Measurements from ENCODE around the gene STRADA.

Gene STRADA

DNA sequence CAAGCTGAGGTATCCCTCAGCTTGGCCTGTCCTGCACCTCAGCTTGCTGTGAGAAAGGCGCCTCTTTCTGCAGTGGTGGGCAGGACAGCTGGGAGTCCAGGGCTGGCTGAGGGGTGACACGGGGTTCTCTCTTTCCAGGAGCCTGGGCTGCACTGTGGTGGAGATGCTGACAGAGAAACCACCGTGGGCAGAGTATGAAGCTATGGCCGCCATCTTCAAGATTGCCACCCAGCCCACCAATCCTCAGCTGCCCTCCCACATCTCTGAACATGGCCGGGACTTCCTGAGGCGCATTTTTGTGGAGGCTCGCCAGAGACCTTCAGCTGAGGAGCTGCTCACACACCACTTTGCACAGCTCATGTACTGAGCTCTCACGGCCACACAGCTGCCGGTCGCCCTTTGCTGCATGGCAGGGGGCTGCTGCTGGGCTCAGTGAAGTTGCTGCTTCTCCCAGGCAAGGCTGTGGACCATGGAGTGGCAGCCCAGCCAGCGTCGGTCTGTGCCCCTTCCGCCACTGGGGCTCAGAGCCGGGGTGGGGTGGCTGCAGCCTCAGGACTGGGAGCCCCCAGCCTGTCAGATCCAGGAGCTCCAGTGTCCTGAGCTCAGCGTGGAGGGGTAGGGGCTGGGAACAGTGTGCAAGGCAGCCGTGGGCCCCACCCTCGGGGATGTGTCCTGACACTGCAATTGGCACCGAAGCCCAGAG is 48.0 kb downstream of the STRADA start:
- DNase-seq: no peak
- in situ Hi-C loops (cut with MboI; ENCODE audit: low pct_unique_long_range_greater_than_20kb, low sequenced_read_pairs): no loop called here

- in situ Hi-C loops (cut with MboI; ENCODE audit: low pct_unique_long_range_greater_than_20kb, low sequenced_read_pairs): no loop called here
- no peak for DNase-seq
These were observed 49.3 kb downstream of the STRADA start for GRCh38 chr17:63692195-63692816.

- in situ Hi-C loops (cut with MboI; ENCODE audit: low pct_unique_long_range_greater_than_20kb, low sequenced_read_pairs): no loop called here
- DNase-seq: no peak
These were observed 52.1 kb downstream of the STRADA start for GRCh38 chr17:63689479-63689878.

DNA sequence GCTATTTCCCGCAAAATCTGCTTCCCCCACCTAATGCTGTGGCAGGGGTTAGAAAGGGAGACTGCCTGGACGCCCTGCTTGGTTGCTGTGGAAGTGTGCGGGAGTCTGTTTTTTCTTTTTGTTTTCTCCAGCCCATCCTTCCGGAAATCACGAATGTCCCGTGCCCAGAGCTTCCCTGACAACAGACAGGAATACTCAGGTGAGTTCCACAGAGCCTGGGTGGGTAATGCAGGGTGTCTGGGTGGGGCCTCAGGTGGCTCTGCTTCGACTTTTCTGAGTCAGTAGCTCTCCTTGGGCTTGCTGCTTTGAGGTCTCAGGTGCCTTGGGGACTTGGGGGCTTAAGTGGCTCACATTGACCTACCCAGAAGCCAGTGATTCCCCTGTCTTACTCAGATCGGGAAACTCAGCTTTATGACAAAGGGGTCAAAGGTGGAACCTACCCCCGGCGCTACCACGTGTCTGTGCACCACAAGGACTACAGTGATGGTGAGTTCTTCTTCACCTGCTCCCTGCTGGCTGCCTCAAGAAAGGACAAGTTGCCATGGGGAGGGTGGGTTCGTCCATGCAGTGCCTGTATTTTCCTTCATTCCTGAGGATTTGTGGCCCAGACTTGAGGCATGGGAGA is 53.1 kb downstream of the STRADA start:
- in situ Hi-C loops (cut with MboI; ENCODE audit: low pct_unique_long_range_greater_than_20kb, low sequenced_read_pairs): no loop called here
- DNase-seq: no peak

DNA sequence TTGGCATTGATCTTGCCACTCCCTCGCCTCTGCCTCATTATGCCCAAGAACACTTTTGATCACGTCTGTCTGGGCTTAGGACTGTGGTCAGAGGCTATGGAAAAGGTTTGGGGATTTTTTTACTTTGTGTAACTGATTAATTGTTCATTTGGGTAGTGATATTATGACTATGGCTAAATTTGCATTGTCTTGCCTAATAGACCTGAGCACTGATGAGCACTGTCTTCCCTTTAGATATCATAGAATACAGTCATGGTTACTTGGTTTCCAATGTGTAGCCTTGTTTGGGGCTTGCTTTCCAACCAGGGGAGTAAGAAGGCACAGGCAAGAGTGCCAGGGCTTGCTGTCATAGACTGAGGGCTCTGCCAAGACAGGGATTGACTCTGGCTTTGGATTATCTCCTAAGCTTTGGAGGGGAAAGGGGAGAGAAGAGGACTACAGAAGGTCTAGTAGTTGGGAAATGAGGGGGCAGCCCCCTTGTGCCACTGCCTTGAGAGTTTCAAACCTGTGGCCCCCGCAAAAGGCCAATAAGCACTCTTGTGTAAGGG is 55.4 kb downstream of the STRADA start:
- DNase-seq: no peak

DNA sequence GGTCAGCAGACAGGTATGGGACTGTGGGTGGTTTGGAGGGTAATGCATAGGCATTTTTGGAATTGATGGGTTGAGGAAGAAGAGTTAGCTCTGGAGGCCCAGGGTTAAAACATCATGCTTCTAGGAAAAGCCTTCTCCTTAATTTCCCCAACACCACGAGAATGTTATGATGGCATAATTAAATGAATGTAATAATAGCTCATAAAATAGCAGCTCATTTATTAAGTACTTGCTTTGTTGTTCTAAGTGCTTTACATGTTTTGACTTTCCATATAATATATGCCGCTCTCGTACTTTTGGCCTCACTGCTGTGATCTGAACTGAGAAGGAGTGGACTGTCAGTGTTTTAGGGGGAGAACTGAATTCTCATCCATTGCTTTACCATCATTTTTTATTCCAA is 56.0 kb downstream of the STRADA start:
- in situ Hi-C loops (cut with MboI; ENCODE audit: low pct_unique_long_range_greater_than_20kb, low sequenced_read_pairs): no loop called here

More for the DNA sequence above, 55.4 kb downstream of the STRADA start:
- in situ Hi-C loops (cut with MboI; ENCODE audit: low pct_unique_long_range_greater_than_20kb, low sequenced_read_pairs): no loop called here

DNA sequence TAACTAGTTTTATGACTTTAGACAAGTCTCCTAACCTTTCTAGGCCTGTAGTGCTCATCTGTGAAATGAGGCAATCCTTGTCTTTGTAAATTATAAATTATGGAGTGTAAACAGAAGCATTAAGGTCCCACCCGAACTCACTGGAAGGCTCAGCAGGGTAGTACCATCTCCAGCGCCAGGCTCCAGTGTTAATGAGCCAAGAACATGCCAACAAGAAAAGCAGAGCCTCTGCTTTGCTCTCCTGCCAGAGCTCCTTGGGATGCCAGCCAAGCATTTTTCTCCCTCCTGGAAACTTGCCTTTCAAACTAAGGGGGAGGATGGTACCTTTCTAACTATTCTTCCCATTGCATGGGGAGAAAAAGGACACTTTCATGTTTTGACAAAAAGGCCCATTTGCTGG is 56.6 kb downstream of the STRADA start:
- in situ Hi-C loops (cut with MboI; ENCODE audit: low pct_unique_long_range_greater_than_20kb, low sequenced_read_pairs): no loop called here
- DNase-seq: no peak

More for the DNA sequence above, 56.0 kb downstream of the STRADA start:
- no peak for DNase-seq

DNA sequence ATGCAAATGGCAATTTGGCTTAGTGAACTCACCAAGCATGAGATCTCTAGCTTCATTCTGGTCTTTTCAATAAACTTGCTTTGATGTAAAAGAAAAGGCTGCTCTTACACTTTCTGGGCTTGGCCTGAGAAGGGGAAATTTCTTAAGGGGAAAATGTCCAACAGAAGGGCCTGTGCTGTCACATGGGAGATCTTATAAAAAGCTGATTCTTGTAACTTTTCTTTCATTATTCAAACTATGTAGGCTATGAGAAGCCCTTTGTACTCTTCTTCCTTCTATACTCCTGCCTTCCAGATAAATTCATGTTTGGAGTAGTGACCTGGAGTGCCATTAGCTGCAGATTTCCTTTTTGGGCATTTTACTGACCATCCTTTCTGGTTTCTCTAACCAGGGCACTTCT is 58.6 kb downstream of the STRADA start:
- in situ Hi-C loops (cut with MboI; ENCODE audit: low pct_unique_long_range_greater_than_20kb, low sequenced_read_pairs): no loop called here

DNA sequence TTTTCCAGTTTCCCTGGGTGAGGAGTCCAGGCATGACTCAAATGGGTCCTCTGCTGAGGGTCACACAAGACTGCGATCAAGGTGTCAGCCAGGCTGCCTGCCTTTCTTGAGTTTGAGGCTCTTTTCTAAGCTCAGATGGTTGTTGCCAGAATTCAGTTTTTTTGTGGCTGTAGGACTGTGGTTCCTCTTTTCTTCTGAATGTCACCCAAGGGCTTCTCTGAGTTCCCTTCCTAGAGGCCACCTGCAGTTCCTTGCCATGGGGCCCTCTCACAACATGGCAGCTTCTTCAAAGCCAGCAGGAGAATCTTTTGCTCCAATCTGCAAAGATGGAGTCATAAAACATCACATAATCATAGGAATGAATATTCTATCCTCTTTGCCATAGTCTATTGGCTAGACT is 59.2 kb downstream of the STRADA start:
- peak; percentile 51 for DNase-seq
- in situ Hi-C loops (cut with MboI; ENCODE audit: low pct_unique_long_range_greater_than_20kb, low sequenced_read_pairs): no loop called here

More for the DNA sequence above, 58.6 kb downstream of the STRADA start:
- no peak for DNase-seq

DNA sequence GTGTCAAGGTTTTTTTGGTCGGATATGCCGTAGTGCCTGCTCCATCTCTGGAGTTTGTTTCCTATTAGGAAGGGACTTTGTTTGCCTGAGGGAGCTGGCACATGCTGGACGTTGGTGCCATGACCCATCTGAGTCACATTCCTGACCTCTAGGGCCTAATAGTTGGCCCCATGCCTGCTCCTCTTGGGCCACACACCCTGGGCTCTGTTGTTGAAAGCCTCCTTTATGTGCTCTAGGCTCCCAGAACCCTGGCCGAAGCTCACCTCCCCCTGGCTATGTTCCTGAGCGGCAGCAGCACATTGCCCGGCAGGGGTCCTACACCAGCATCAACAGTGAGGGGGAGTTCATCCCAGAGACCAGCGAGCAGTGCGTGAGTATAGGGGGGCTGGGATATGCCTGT is 60.1 kb downstream of the STRADA start:
- in situ Hi-C loops (cut with MboI; ENCODE audit: low pct_unique_long_range_greater_than_20kb, low sequenced_read_pairs): no loop called here
- no peak for DNase-seq

- in situ Hi-C loops (cut with MboI; ENCODE audit: low pct_unique_long_range_greater_than_20kb, low sequenced_read_pairs): no loop called here
- DNase-seq: no peak
These were observed 60.9 kb downstream of the STRADA start for GRCh38 chr17:63680700-63681099.

- DNase-seq: no peak
- in situ Hi-C loops (cut with MboI; ENCODE audit: low pct_unique_long_range_greater_than_20kb, low sequenced_read_pairs): no loop called here
These were observed 62.4 kb downstream of the STRADA start for GRCh38 chr17:63679214-63679613.

- DNase-seq: no peak
- in situ Hi-C loops (cut with MboI; ENCODE audit: low pct_unique_long_range_greater_than_20kb, low sequenced_read_pairs): no loop called here
These were observed 65.0 kb downstream of the STRADA start for GRCh38 chr17:63676584-63676983.

GRCh38 chr17:63675607-63676546 is 65.7 kb downstream of the STRADA start:
- peak; percentile 74 for DNase-seq
- in situ Hi-C loops (cut with MboI; ENCODE audit: low pct_unique_long_range_greater_than_20kb, low sequenced_read_pairs): no loop called here

DNA sequence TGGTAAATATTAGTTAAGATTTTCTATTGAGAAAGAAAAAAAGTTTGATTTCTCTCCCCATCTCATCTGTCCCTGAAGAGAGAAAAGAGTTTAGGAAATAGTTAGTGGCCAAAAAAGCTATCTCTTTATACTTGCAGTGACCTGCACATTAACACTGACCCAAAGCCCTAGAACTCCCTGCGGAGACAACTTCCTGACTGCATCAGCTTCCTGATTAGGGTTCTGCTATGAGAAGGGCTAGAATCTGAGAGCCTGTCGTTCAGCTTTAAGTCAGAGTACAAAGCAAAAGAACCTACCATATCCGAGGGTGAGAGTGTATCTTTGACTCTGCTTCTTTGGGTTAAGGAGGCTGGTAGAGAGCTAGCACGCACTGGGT is 66.4 kb downstream of the STRADA start:
- no peak for DNase-seq
- in situ Hi-C loops (cut with MboI; ENCODE audit: low pct_unique_long_range_greater_than_20kb, low sequenced_read_pairs): no loop called here

DNA sequence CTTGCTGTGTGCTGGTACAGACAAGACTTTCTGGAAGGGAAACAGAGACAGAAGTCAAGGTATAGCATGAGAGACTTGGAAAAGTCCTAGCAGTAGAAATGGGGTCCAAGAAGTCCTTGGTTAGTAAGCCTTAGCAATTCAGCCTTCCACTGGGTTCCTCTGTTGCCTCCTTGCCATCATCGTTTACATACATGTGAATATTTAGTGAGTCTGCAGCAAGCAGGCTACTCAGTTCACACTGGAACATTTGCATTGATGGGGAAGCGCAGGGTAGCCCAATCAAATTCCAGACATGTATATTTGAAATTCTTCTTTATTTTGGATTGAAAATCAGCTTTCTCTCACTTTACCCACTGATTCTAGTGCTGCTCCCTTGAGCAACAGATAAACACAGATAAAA is 68.7 kb downstream of the STRADA start:
- in situ Hi-C loops (cut with MboI; ENCODE audit: low pct_unique_long_range_greater_than_20kb, low sequenced_read_pairs): no loop called here
- DNase-seq: no peak

DNA sequence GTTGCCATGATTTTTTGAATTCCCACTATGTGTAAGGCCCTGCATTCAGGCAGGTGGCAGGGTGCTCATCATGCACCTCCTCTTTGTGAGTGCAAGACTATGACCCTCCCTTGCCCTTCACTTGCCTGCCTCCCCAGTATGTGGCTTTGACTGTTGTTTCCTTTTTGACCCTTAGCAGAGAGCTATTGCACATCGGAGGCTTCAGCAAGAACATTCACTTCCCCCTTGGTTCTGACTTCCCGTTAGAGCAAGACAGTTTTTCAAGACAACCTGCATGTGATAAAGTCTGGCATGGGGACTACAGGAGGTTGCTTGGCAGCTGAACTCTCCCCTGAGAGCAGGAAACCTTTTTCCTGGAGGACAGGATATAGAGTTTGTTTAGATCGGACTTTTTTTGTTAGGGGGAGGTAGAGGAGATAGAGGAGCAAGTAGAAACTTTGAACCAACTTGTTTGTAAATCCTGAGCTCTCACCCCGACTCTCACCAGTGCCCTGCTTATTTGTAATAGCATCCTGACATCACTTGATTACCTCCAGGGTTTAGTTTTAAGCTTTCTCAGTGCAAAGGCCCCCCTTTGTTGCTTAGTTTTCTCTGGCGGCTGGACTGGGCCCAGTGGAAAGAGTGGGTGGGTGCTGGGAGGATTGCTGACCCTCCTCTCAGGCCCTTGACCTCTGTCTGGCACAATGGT is 75.9 kb downstream of the STRADA start:
- in situ Hi-C loops (cut with MboI; ENCODE audit: low pct_unique_long_range_greater_than_20kb, low sequenced_read_pairs): no loop called here
- DNase-seq: peak; percentile 81

DNA sequence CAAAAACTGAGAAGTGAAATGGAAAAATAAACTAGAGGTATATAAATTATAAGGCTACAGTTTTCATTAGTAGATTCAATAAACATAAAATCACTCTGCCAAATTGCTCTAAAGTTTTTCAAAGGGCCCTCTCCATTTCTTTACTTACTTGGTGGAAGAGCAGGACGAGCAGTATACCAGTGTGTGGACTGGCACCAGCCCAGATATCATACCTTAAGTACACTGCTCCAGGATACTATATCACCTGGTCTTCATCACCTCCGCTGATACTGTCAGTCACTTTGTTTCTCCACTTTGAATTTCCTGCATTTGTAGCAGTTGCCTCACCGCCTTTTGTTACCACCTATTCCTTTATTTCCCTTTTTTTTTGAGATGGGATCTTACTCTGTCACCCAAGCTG is 81.7 kb downstream of the STRADA start:
- DNase-seq: no peak
- in situ Hi-C loops (cut with MboI; ENCODE audit: low pct_unique_long_range_greater_than_20kb, low sequenced_read_pairs): no loop called here

DNA sequence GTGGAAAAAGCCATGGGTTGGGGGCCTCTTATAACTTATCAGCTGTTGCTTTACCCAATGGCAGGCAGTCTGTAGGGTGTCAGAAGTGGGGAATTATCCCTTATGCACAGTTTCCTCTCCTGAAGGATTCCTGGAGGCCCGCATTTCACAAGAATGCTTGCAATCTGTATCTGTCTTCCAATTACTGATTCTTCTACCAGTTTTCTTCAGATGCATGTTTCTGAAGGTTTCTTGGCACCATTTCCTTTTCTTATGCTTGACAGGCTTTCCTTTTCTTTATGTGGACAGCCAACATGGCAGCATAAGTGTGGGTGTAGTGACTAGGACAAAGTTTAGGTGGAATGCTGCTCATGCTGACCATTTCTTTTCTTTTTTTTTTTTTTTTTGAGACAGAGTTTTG is 83.2 kb downstream of the STRADA start:
- no peak for DNase-seq
- in situ Hi-C loops (cut with MboI; ENCODE audit: low pct_unique_long_range_greater_than_20kb, low sequenced_read_pairs): no loop called here

Data from KBM-7 (cell line).